ENCODE measurements around the gene SFTA2. TPM values are rescaled to one million over a fixed set of nuclear protein-coding genes. Genes with fewer than 3 reads are reported as not detected.

The SFTA2 gene
- total RNA-seq, 1 donor from 2014 or later = not detected

GRCh38 chr6:30951907-30952469, 20.0 kb upstream of the SFTA2 start:
- H3K9me3 Mint-ChIP-seq = peaks cover 16% of the 10 kb centered on the region
- H3K4me3 ChIP-seq = no peak overlapping the region

GRCh38 chr6:30948811-30949210, 16.8 kb upstream of the SFTA2 start:
- no peak overlapping the region for H3K4me3 ChIP-seq
- H3K9me3 Mint-ChIP-seq = peaks cover 16% of the 10 kb centered on the region
- no peaks in the 10 kb centered on the region for H3K36me3 Mint-ChIP-seq
- no peak for DNase-seq (ENCODE audit: low spot score)
- TF ChIP-seq EZH2phosphoT487 (IDR thresholded peaks at IDR 0.05) = no peak
- no peak for TF ChIP-seq EZH2 (IDR thresholded peaks at IDR 0.05)
- TF ChIP-seq CTCF (IDR thresholded peaks at IDR 0.05) = no peak
- peaks cover 8% of the 10 kb centered on the region for H3K27me3 ChIP-seq
- no peak overlapping the region for H3K27ac ChIP-seq
- no peak overlapping the region for H2AFZ ChIP-seq (replicated peaks)
- no peaks in the 10 kb centered on the region for H3K4me1 ChIP-seq
- H3F3A ChIP-seq (ENCODE audit: low read depth) = no peaks in the 10 kb centered on the region
- H3K27me3 Mint-ChIP-seq (ENCODE audit: insufficient read depth, low read depth) = peaks cover 11% of the 10 kb centered on the region
- H3K4me1 Mint-ChIP-seq = no peaks in the 10 kb centered on the region
- H3K79me2 ChIP-seq (ENCODE audit: low read depth) = no peaks in the 10 kb centered on the region
- H3K4me2 ChIP-seq = no peak overlapping the region
- no peak overlapping the region for H3K4me3 Mint-ChIP-seq
- H3K9me3 ChIP-seq (ENCODE audit: low read depth) = no peaks in the 10 kb centered on the region
- H3K36me3 ChIP-seq = no peaks in the 10 kb centered on the region
- no peaks in the 10 kb centered on the region for H4K20me1 ChIP-seq (ENCODE audit: low read depth)
- H3K27ac Mint-ChIP-seq = no peak overlapping the region
- H3K9ac ChIP-seq = no peak overlapping the region

More at GRCh38 chr6:30951907-30952469, 20.0 kb upstream of the SFTA2 start:
- Mint-ChIP-seq H3K4me3 (no peak overlapping the region), H3K27ac (no peak overlapping the region), H3K27me3 (ENCODE audit: insufficient read depth, low read depth) (peaks cover 15% of the 10 kb centered on the region), H3K36me3 (no peaks in the 10 kb centered on the region), H3K4me1 (peaks cover 19% of the 10 kb centered on the region)
- DNase-seq (ENCODE audit: low spot score) = no peak
- Histone ChIP-seq H3K27ac (no peak overlapping the region), H3K36me3 (no peaks in the 10 kb centered on the region), H3K27me3 (peaks cover 37% of the 10 kb centered on the region), H3K4me1 (peaks cover 14% of the 10 kb centered on the region), H2AFZ (replicated peaks) (no peak overlapping the region), H3K79me2 (ENCODE audit: low read depth) (no peaks in the 10 kb centered on the region), H3K9me3 (ENCODE audit: low read depth) (no peaks in the 10 kb centered on the region), H3F3A (ENCODE audit: low read depth) (peaks cover 17% of the 10 kb centered on the region), H4K20me1 (ENCODE audit: low read depth) (no peaks in the 10 kb centered on the region), H3K9ac (no peak overlapping the region), H3K4me2 (no peak overlapping the region)
- TF ChIP-seq CTCF (IDR thresholded peaks at IDR 0.05) (no peak), EZH2phosphoT487 (IDR thresholded peaks at IDR 0.05) (no peak), EZH2 (IDR thresholded peaks at IDR 0.05) (no peak)

GRCh38 chr6:30947231-30947630, 15.3 kb upstream of the SFTA2 start:
- H3K36me3 Mint-ChIP-seq = no peaks in the 10 kb centered on the region
- no peak overlapping the region for H3K4me3 Mint-ChIP-seq
- Histone ChIP-seq H3K27ac (no peak overlapping the region), H3K9ac (no peak overlapping the region), H4K20me1 (ENCODE audit: low read depth) (no peaks in the 10 kb centered on the region), H3K9me3 (ENCODE audit: low read depth) (no peaks in the 10 kb centered on the region), H2AFZ (replicated peaks) (no peak overlapping the region), H3K27me3 (no peaks in the 10 kb centered on the region), H3K36me3 (no peaks in the 10 kb centered on the region), H3K4me2 (no peak overlapping the region), H3K4me1 (peaks cover 3% of the 10 kb centered on the region), H3K79me2 (ENCODE audit: low read depth) (no peaks in the 10 kb centered on the region), H3K4me3 (no peak overlapping the region), H3F3A (ENCODE audit: low read depth) (no peaks in the 10 kb centered on the region)
- H3K27me3 Mint-ChIP-seq (ENCODE audit: insufficient read depth, low read depth) = peaks cover 13% of the 10 kb centered on the region
- peaks cover 12% of the 10 kb centered on the region for H3K9me3 Mint-ChIP-seq
- no peak for DNase-seq (ENCODE audit: low spot score)
- no peak overlapping the region for H3K27ac Mint-ChIP-seq
- TF ChIP-seq CTCF (IDR thresholded peaks at IDR 0.05) = no peak
- no peak for TF ChIP-seq EZH2 (IDR thresholded peaks at IDR 0.05)
- no peak for TF ChIP-seq EZH2phosphoT487 (IDR thresholded peaks at IDR 0.05)
- peaks cover 10% of the 10 kb centered on the region for H3K4me1 Mint-ChIP-seq
